GM18861 (cell line): ENCODE results near the gene UGCG.
"Not testable (repeated sequence)": the region's sequence is repeated elsewhere in the genome, so short reads cannot be mapped to it uniquely, and the experiment has no call there.

Experiments
- ATAC-seq: cut with Tn5 transposase; IDR thresholded peaks from one replicate; pipeline ENCODE4 v1.9.1; 2021; ENCODE audit not compliant: unreplicated experiment

UGCG gene

GRCh38 chr9:111917980-111918379 is 21.4 kb downstream of the UGCG start:
- no peak for ATAC-seq

GRCh38 chr9:111919875-111920274 is 23.3 kb downstream of the UGCG start:
- ATAC-seq = no peak

- ATAC-seq = no peak
Observed at GRCh38 chr9:111920531-111920930, 23.9 kb downstream of the UGCG start.

- ATAC-seq = no peak
Observed at GRCh38 chr9:111922324-111923013, 25.9 kb downstream of the UGCG start.

GRCh38 chr9:111924281-111924680 is 27.7 kb downstream of the UGCG start:
- no peak for ATAC-seq

- ATAC-seq = no peak
Observed at GRCh38 chr9:111925017-111925770, 28.6 kb downstream of the UGCG start.

- ATAC-seq = no peak
Observed at GRCh38 chr9:111925784-111926183, 29.2 kb downstream of the UGCG start.

- ATAC-seq = peak; percentile 96
Observed at GRCh38 chr9:111926421-111926875, 29.8 kb downstream of the UGCG start.

- ATAC-seq = no peak
Observed at GRCh38 chr9:111928359-111928720, 31.7 kb downstream of the UGCG start.

- ATAC-seq = no peak
Observed at GRCh38 chr9:111934747-111935146, 38.1 kb downstream of the UGCG start.

GRCh38 chr9:111936391-111936790 is 39.8 kb downstream of the UGCG start:
- no peak for ATAC-seq

GRCh38 chr9:111937301-111937700 is 40.7 kb downstream of the UGCG start:
- no peak for ATAC-seq

GRCh38 chr9:111937781-111938426 is 41.3 kb downstream of the UGCG start:
- ATAC-seq = peak; percentile 56

- no peak for ATAC-seq
Observed at GRCh38 chr9:111938427-111938800, 41.8 kb downstream of the UGCG start.

GRCh38 chr9:111939322-111939721 is 42.7 kb downstream of the UGCG start:
- ATAC-seq = no peak

- no peak for ATAC-seq
Observed at GRCh38 chr9:111940697-111941096, 44.1 kb downstream of the UGCG start.

- ATAC-seq = no peak
Observed at GRCh38 chr9:111943200-111943599, 46.6 kb downstream of the UGCG start.

GRCh38 chr9:111943746-111944145 is 47.1 kb downstream of the UGCG start:
- no peak for ATAC-seq

GRCh38 chr9:111944241-111944866 is 47.7 kb downstream of the UGCG start:
- ATAC-seq = no peak

- ATAC-seq = no peak
Observed at GRCh38 chr9:111945216-111945615, 48.6 kb downstream of the UGCG start.

- not testable (repeated sequence) for ATAC-seq
Observed at GRCh38 chr9:111948109-111948508, 51.5 kb downstream of the UGCG start.

- no peak for ATAC-seq
Observed at GRCh38 chr9:111948951-111949350, 52.3 kb downstream of the UGCG start.
